DMS 273 (cell line): ENCODE data around the gene DLGAP5.
A peak's percentile ranks its signal among the peaks of the same experiment; 100 is the strongest.

Experiments used
- DNase-seq: peaks from one replicate; lab custom pipeline; 2025; ENCODE audit not compliant: unreplicated experiment; lab: John Stamatoyannopoulos, UW

The DLGAP5 gene

GRCh38 chr14:55130196-55130550, 61.2 kb downstream of the DLGAP5 start:
- DNase-seq = no peak

DNA sequence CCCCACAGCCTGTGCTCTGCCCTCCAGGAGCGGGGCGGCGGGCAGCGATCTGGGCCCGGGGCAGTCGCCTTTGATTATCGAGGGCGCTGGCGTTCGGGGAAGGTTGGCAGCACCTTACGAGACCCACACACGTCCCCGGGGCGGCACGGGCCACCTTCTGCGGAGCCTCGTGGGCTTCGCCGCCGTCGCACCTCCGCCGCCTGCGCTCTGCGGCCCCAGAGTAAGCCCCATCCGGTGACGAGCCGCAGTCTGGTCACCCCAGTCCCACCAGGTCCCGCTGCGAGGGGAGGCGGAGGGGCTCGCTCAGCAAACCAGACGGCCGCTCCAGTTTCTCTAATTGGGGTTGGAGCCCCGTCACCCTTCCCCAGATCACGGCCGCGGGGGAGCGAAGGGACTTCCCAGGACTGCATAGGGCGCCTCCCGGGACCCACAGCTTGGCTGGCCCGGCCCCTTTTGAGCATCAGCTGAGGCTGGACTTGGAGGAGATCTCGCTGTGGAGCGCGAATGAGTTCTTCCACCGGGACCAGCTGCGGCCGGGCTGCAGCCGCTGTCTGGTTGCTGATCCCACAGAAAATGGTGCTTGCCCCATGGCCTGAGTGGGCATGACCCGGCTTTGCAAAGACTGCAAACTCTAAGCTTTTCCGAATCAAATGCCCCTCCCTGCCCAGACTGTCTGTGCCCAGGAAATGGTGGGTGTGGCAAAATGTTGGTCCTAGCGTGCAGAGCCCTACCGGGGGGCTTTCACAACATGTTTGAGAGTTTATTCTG, 61.8 kb downstream of the DLGAP5 start:
- DNase-seq = peak; percentile 75

GRCh38 chr14:55129086-55129427, 62.3 kb downstream of the DLGAP5 start, which contains the start of gene LGALS3:
Gene LGALS3 (plus strand): TSS chr14:55129252. CDS start chr14:55137374, 8,122 bp downstream.
- DNase-seq = peak; percentile 70

DNA sequence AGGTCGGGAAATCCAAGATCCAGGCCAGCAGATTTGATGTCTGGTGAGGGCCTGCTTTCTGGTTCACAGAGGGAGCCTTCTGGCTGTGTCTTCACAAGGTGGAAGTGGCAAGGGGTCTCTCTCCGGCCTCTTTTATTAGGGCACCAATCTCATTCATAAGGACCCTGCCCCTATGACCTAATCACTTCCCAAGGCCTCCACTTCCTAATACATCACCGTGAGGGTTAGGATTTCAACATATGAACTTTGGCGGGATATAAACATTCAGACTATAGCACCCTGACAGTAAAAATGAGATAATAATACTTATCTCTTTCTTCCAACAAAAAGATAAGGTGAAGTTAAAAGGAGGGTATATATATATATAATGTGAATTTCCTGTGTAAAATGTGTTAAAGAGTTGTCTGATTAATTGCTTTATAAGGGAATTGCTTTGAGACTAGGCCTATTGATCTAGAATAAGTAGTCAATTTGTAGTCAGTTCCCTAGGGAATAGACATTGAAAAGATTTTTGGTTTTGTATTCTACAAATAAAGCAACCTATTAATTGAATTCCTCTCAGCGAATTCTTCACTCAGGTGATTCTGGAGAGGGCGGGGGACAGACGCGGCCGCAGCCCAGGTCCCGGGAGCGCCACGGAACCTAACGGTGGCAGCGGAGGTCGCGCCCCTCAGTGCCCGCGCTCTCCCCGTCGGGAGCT, 62.8 kb downstream of the DLGAP5 start:
- no peak for DNase-seq

- peak; percentile 18 for DNase-seq
Observed at GRCh38 chr14:55127460-55127951, 63.9 kb downstream of the DLGAP5 start.

DNA sequence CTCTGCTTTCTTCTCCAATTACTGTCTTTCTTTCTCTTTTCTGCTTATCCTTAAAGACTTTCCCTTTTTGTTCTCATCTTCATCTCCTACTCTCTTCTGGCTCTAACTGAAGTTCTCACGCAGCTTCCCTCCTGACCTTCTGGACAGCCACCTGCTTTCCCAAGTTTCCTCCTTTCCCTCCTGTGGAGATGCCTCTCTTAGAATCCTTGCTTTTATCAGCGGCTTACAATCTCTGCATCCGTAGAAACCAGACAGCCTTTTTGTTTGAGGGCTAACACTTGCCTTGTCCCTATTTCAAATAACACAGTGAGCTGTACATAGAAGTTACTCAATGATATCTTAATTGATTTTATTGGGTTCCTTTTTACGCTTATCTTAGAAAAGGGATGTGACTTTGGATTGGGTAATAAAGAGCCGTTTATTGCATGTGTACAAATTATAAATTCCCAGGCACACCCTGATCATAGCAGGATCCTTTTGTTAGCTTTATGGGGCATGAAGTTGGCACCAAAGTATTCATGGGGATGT, 64.4 kb downstream of the DLGAP5 start:
- peak; percentile 13 for DNase-seq

DNA sequence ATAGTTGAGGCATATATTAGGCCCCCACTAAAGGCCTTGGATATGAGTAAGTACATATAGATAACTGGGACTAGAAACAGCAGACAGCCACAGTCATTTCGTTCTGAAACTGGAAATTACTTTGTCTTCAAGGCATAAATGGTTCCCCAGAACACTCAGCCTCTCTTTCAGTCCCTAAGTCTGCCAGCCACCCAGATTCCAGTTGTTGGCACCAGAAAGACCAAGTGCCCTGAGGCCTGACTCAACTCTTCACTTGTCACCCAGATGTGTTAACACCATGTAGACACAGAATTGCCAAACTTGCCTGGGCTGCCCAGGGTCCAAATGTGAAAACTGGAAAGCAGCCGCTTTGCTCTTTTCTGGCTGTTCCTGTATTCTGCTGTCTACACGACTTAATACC, 65.4 kb downstream of the DLGAP5 start:
- no peak for DNase-seq

DNA sequence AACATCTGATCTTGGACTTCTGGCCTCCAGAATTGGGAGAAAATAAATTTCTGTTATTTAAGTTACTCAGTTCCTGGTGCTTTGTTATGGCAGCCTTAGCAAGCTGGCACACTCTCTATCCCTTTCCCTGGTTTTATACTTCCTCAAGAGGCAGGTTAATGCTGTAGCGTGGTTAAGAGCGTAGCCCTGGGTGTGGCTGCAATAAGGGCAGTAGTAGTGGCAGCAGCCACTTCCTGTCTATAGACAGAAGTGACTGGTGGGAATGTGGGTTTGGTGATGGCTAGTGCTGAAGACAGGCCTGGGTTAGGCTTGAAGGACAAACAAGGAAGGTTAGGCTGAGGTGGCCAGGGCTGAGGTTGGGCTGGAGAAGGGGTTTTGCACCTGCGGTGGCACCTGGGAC, 66.0 kb downstream of the DLGAP5 start:
- no peak for DNase-seq

- no peak for DNase-seq
Observed at GRCh38 chr14:55124774-55125386, 66.5 kb downstream of the DLGAP5 start.

DNA sequence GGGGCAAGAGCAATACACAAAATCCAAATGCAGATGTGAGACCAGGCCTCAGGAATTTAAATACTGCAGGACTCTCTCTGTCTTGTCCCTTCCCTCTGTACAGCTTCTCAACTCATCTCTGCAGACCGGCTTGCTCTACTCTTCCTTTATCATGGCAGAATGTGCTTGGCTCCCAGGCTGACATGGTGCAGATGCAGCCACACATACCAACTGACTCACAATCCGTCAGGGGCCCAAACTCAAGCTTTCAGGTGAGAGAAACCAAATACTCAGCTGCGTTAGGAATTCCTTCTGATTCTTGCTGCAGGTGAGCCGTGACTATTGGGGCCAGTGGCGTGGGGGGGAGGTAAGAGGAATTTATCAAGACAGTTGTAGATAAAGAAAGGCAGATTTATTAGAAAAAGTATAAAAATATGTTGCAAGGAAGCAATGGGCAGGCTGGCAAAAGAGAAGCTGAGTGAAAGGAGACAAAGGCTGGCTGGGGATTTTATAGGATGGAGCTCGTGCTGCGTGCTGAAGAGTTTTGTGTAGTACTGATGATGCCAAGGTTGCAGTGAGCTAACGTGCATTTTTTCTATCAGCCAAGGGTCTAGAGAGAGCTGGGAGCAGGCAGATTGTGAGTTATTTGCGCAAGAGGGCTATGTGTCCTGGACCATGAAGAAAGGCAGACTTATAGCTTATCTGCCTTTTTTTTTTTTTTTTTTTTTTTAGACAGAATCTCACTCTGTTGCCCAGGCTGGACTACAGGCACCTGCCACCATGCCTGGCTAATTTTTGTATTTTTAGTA, 67.3 kb downstream of the DLGAP5 start:
- no peak for DNase-seq

GRCh38 chr14:55123101-55123500, 68.3 kb downstream of the DLGAP5 start:
- peak; percentile 13 for DNase-seq

DNA sequence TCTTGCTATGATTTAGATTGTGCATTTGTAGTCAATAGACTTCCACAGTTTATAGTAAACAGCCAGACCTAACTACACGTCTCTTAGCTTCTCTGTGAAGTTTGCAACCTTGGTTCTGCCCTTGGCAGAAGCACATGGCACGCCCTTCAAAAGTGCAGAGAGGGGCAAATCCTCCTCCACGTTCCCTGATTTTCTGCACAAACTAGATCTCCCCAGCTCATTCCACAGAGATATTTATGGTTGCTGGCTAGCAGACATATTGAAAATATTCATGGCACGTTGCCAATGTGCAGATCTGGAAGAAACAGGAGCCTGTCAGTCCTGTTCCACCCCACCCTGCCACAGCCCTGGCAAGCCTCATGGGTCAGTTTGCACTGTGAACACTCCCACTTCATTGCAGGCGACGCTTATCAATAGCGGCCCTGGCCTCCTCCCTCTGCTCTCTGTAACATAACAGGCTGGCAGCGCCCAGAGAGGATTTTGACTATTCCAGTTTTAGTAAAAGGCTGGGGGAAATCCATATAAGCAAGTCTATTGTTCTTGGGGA, 68.9 kb downstream of the DLGAP5 start:
- peak; percentile 34 for DNase-seq

GRCh38 chr14:55121628-55122439, 69.6 kb downstream of the DLGAP5 start:
- DNase-seq = no peak

DNA sequence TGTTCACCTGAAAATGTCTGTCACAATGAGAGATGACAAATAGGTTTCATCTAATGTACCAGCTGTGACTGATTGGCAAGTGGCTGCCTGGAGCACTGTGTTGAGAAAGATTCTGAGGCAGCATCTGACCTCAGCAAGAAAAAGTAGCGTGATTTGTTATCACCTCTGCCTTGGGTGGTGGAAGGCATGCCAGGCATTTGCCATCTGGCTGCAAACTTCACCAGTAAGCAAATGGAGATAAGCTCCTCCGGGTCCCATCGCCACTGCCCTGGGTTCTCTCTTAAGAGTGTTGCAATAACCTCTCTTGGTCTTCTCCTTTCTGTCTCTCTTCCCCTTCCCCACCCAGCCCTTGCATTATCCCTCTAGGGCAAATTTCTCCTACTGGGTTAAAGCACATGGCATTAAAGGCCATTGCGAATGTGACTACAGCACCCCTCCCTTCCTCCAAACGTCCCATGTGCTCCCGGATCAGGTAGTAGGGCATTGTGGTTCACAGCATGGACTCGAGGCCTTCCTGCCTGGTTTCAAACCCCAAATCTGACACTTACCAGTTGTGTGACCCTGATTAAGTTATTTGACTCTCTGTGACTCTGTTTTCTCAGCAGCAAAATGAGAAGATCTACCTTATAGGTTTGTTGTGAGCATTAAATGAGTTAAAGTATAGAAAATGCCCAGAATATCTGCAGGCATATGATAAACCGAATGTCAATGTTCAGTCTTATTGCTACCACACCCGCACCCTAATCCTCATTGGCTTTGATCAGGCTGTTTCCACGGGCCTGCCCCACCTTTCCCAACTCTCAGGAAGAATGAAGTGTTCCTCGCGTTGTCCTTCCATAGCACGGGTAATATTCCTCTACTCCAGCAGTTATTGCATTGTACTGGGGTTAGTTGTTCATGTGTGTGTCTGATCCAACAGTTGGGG, 70.6 kb downstream of the DLGAP5 start:
- DNase-seq = no peak

- DNase-seq = no peak
Observed at GRCh38 chr14:55118761-55119160, 72.6 kb downstream of the DLGAP5 start.

DNA sequence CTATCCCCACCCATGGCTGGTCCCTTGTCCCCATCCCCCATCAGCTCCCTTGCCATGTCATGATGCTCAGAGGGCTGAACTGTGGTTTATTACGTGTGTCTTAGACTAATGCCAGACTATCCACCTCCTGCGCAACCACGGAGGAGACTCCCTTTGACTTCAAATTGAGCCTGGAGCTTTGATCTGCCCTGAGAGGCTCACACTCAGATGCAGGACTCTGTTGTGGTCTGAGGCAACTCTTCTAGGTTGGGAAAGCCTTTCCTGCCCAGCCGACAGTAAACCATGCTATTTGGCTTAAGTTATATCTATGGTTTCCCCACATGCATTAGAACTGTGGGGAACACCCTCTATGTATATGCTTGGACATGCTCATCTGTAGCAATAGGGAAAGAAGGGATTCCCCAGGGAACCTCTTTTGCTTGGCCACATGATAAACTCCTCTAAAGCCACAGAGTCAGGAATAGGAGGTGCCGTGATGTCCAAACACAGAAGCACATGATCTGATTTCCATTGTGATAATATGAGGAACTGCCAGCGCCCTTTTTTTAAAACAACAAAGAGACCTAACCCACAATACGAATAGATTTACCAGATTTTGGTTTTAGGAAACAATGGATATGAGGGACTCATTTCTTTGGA, 73.5 kb downstream of the DLGAP5 start:
- no peak for DNase-seq

DNA sequence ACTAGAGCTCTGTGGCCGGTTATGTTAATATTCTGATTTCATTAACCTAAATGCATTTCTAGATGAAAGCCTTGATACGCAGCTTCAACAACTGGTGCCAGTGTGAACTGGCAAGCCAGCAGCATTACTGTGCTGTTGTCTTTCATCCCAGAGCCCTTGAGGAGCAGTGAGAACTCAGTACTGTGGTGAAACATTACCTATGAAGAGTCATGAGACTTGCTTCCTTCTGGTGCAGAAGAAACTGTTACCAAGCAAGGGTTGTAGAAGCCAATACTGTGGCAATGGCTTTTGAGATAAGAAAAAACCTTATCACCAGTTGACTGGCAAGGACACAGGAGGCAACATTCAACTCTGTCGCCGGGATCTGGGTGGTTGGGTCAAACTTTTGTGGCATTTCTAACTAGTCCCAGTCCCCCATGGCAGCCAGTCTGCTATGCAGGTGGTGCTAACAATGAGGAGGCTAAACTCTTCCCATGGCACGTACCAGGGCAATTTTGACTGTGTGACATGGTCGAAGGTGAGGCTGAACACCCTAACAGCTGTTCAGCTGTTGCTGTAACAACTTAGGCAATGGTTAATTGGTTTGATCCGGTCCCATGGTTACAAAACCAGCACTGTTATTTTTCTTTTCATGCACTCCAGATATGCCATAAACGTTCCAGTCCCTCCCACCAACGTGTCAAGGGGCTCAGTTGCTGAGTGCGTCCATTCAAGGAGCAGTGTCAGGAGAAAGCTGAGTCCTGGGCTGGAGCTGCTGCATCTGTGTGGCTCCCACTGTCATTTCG, 74.9 kb downstream of the DLGAP5 start:
- peak; percentile 29 for DNase-seq

DNA sequence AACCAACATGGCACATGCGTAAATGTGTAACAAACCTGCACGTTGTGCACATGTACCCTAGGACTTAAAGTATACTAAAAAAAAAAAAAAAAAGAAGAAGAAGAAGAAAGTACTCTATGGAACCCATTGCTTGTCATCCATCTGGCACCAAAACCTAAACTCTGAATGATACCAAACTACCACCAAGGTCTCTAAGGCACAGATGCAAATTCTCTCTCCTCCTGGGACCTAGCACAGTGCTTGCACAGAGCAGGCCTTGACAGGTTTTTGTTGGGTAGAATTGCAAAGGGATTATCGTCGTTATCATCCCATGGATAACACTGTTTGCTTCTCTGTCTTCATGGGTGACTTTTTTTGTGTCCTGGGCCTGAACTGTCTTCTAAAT, 75.5 kb downstream of the DLGAP5 start:
- no peak for DNase-seq
